WTC11 (cell line): ENCODE results near the gene LARP1B. TPM values are rescaled to one million over a fixed set of nuclear protein-coding genes. Genes with fewer than 3 reads are reported as not detected.

Source experiments
- ATAC-seq: fragments of 200-7000 bp; cut with Tn5 transposase; 2 replicates; pipeline ENCODE4 v1.10.0; 2021; ENCODE audit warnings: mild to moderate bottlenecking, moderate library complexity
- CTCF ChIA-PET: fragments of 300-600 bp; sonication (Branson Sonifier 250); formaldehyde crosslinking; loops from one replicate; lab custom pipeline; 2021; ENCODE audit warnings: antibody characterized with exemption; lab: Charles Lee
- POLR2A ChIA-PET: fragments of 350-600 bp; sonication (Branson Sonifier 250); formaldehyde crosslinking; loops from one replicate; lab custom pipeline; 2021; ENCODE audit warnings: antibody characterized with exemption; lab: Charles Lee
- DNase-seq: peaks from one replicate; pipeline ENCODE4 v3.0.0; 2021; ENCODE audit warnings: low spot score
- H3K27ac Mint-ChIP-seq: 2 replicates; pipeline ENCODE4 v1.8.0; 2021; ENCODE audit warnings: mixed read lengths
- H3K27me3 Mint-ChIP-seq: 2 replicates; pipeline ENCODE4 v1.8.0; 2021; ENCODE audit warnings: low read depth, mild to moderate bottlenecking, moderate library complexity, mixed read lengths
- H3K36me3 Mint-ChIP-seq: 2 replicates; pipeline ENCODE4 v1.8.0; 2021; ENCODE audit warnings: mixed read lengths
- H3K4me1 Mint-ChIP-seq: 2 replicates; pipeline ENCODE4 v1.8.0; 2022; ENCODE audit warnings: mixed read lengths
- H3K4me3 Mint-ChIP-seq: 2 replicates; pipeline ENCODE4 v1.8.0; 2021; ENCODE audit warnings: mild to moderate bottlenecking, moderate library complexity, mixed read lengths
- H3K9me3 Mint-ChIP-seq: 2 replicates; pipeline ENCODE4 v1.8.0; 2021; ENCODE audit warnings: mixed read lengths
- CBFB ChIP-seq: sonication (generic); formaldehyde crosslinking; IDR thresholded peaks from 2 replicates; pipeline ENCODE4 v1.8.1; 2022; ENCODE audit warnings: mild to moderate bottlenecking, low read depth, missing genetic modification reagents
- FOXJ3 ChIP-seq: sonication (generic); formaldehyde crosslinking; IDR thresholded peaks from 2 replicates; pipeline ENCODE4 v1.9.0; 2021; ENCODE audit warnings: missing genetic modification reagents, mild to moderate bottlenecking, borderline replicate concordance
- GRHL2 ChIP-seq: fragments of 250-450 bp; sonication (Bioruptor Pico); IDR thresholded peaks from 2 replicates; pipeline ENCODE4 v1.8.0; 2022; ENCODE audit warnings: mild to moderate bottlenecking, moderate library complexity; ENCODE audit not compliant: insufficient replicate concordance, severe bottlenecking
- JUN ChIP-seq: sonication (generic); formaldehyde crosslinking; IDR thresholded peaks from 2 replicates; pipeline ENCODE4 v1.8.0; 2023; ENCODE audit warnings: mild to moderate bottlenecking, missing genetic modification reagents
- MXD4 ChIP-seq: fragments of 250-450 bp; sonication (Bioruptor Pico); IDR thresholded peaks from 2 replicates; pipeline ENCODE4 v1.8.0; 2021; ENCODE audit warnings: mild to moderate bottlenecking, moderate library complexity, borderline replicate concordance
- RORB ChIP-seq: fragments of 250-450 bp; sonication (Bioruptor Pico); IDR thresholded peaks from 2 replicates; pipeline ENCODE4 v1.9.0; 2021; ENCODE audit warnings: mild to moderate bottlenecking
- SMAD4 ChIP-seq: sonication (generic); formaldehyde crosslinking; IDR thresholded peaks from 2 replicates; pipeline ENCODE4 v1.8.0; 2022; ENCODE audit warnings: mild to moderate bottlenecking, missing genetic modification reagents
- TEAD1 ChIP-seq: sonication (generic); formaldehyde crosslinking; IDR thresholded peaks from 2 replicates; pipeline ENCODE4 v1.8.0; 2022; ENCODE audit warnings: mild to moderate bottlenecking, missing genetic modification reagents
- TEAD4 ChIP-seq: sonication (generic); formaldehyde crosslinking; IDR thresholded peaks from 2 replicates; pipeline ENCODE4 v1.8.0; 2022; ENCODE audit warnings: mild to moderate bottlenecking, missing genetic modification reagents
- ZNF138 ChIP-seq: sonication (generic); formaldehyde crosslinking; conservative IDR thresholded peaks from 2 replicates; pipeline ENCODE4 v1.8.1; 2022; ENCODE audit warnings: mild to moderate bottlenecking, moderate library complexity, missing genetic modification reagents
- ZNF219 ChIP-seq: sonication (generic); formaldehyde crosslinking; IDR thresholded peaks from 2 replicates; pipeline ENCODE4 v1.8.0; 2023; ENCODE audit warnings: missing genetic modification reagents, mild to moderate bottlenecking, borderline replicate concordance
- ZNF232 ChIP-seq: sonication (generic); formaldehyde crosslinking; IDR thresholded peaks from 2 replicates; pipeline ENCODE4 v1.8.0; 2022; ENCODE audit warnings: mild to moderate bottlenecking, missing genetic modification reagents
- ZNF671 ChIP-seq: fragments of 250-450 bp; sonication (Bioruptor Pico); IDR thresholded peaks from 2 replicates; pipeline ENCODE4 v1.8.0; 2021; ENCODE audit warnings: mild to moderate bottlenecking
- total RNA-seq: library from RNA; stranded (reverse); gene quantifications from 3 replicates; pipeline ENCODE4 v1.2.3, GENCODE V29; 2021
- TF ChIP-seq, protein P1 (sequence below): sonication (generic); formaldehyde crosslinking; IDR thresholded peaks from 2 replicates; pipeline ENCODE4 v1.8.1; 2023; ENCODE audit warnings: mild to moderate bottlenecking, moderate library complexity, missing genetic modification reagents
- TF ChIP-seq, protein P2 (sequence below): sonication (generic); formaldehyde crosslinking; IDR thresholded peaks from 2 replicates; pipeline ENCODE4 v1.8.1; 2022; ENCODE audit warnings: low read depth, mild to moderate bottlenecking, moderate library complexity, missing genetic modification reagents, borderline replicate concordance
- TF ChIP-seq, protein P3 (sequence below): sonication (generic); formaldehyde crosslinking; IDR thresholded peaks from 2 replicates; pipeline ENCODE4 v1.8.1; 2023; ENCODE audit warnings: mild to moderate bottlenecking, missing genetic modification reagents, borderline replicate concordance
- TF ChIP-seq, protein P4 (sequence below): fragments of 250-450 bp; sonication (Bioruptor Pico); IDR thresholded peaks from 2 replicates; pipeline ENCODE4 v1.9.0; 2021; ENCODE audit warnings: moderate library complexity, mild to moderate bottlenecking, inconsistent platforms, borderline replicate concordance
- TF ChIP-seq, protein P5 (sequence below): sonication (generic); formaldehyde crosslinking; conservative IDR thresholded peaks from 2 replicates; pipeline ENCODE4 v1.8.1; 2023; ENCODE audit warnings: mild to moderate bottlenecking, low read depth, missing genetic modification reagents, moderate library complexity
- TF ChIP-seq, protein P6 (sequence below): sonication (generic); formaldehyde crosslinking; conservative IDR thresholded peaks from 2 replicates; pipeline ENCODE4 v1.8.1; 2022; ENCODE audit warnings: mild to moderate bottlenecking, missing genetic modification reagents
- TF ChIP-seq, protein P7 (sequence below): fragments of 250-450 bp; sonication (Bioruptor Pico); IDR thresholded peaks from 2 replicates; pipeline ENCODE4 v1.9.0; 2021; ENCODE audit warnings: mild to moderate bottlenecking

LARP1B gene
- total RNA-seq, 1 experiment from 2014 or later, result 35.6 TPM

DNA sequence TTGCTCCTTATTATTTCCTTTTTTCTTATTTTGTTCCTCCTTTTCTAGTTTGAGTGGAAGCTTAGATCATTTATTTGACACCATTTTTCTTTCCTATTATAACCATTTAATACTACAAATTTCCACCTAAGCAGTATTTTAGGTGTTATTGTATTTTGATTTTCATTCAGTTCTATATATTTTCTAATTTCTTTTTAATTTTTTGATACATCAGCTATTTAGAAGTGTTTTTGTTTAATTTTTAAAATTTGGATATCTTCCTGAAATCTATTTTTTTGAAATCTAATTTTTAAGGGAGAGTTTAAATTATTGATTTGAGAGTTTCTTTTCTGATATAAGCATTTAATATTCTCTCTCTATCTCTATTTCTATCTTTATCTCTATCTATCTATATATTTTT lies 108.1 kb downstream of the LARP1B start:
- no peak for DNase-seq
- Mint-ChIP-seq H3K4me1 (peaks cover 3% of the 10 kb centered on the region), H3K9me3 (no peaks in the 10 kb centered on the region), H3K36me3 (no peaks in the 10 kb centered on the region), H3K27ac (no peak overlapping the region), H3K4me3 (no peak overlapping the region), H3K27me3 (no peaks in the 10 kb centered on the region)
- ATAC-seq, result no peak
- CTCF ChIA-PET, result no interaction called here
- POLR2A ChIA-PET, result no interaction called here
- TF ChIP-seq TEAD1 (CRISPR knock-in tag) (no peak), MXD4 (CRISPR knock-in tag) (no peak), CBFB (CRISPR knock-in tag) (no peak), GRHL2 (CRISPR knock-in tag) (no peak)
- TF ChIP-seq, protein P1, sequence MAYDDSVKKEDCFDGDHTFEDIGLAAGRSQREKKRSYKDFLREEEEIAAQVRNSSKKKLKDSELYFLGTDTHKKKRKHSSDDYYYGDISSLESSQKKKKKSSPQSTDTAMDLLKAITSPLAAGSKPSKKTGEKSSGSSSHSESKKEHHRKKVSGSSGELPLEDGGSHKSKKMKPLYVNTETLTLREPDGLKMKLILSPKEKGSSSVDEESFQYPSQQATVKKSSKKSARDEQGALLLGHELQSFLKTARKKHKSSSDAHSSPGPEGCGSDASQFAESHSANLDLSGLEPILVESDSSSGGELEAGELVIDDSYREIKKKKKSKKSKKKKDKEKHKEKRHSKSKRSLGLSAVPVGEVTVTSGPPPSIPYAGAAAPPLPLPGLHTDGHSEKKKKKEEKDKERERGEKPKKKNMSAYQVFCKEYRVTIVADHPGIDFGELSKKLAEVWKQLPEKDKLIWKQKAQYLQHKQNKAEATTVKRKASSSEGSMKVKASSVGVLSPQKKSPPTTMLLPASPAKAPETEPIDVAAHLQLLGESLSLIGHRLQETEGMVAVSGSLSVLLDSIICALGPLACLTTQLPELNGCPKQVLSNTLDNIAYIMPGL (CRISPR knock-in tag), result no peak
- TF ChIP-seq, protein P2, sequence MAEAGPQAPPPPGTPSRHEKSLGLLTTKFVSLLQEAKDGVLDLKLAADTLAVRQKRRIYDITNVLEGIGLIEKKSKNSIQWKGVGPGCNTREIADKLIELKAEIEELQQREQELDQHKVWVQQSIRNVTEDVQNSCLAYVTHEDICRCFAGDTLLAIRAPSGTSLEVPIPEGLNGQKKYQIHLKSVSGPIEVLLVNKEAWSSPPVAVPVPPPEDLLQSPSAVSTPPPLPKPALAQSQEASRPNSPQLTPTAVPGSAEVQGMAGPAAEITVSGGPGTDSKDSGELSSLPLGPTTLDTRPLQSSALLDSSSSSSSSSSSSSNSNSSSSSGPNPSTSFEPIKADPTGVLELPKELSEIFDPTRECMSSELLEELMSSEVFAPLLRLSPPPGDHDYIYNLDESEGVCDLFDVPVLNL, result no peak

DNA sequence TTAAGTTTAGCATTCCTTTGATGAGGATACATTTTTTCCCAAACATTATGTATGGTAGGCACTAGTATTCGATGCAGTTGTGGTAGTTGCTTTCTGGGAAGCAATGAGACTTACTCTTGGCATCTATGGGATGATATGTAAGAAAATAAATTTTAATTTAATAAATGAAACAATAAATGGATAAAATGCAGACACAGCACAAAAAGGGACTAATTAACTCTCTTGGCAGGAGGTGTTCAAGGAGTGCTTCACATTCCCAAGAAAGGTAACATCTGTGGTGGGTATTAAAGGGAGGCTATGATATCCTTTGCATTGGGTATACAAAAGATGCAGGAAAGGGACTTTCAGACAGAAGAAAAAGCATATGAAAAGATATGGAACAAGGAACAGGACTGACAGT lies 115.5 kb downstream of the LARP1B start:
- no peak overlapping the region for H3K27ac Mint-ChIP-seq
- DNase-seq (no peak), ATAC-seq (no peak)

DNA sequence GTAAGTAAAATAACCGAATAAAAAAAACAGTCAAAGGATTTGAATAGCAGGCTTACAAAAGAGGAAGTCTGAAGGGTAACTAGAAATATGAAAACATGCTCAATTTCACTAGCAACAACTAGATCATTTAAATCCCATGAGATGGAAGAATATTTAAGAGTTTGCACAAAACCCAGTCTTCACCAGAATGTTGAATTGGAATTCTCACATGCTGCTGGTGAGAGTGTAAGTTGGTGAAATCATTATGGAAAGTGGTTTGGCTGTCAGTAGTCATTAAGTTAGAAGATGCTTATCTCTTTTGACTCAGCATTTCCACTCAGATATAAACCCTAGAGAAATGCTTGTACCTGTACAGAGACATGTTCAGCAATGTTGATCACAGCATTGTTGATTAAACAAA lies 116.4 kb downstream of the LARP1B start:
- DNase-seq (no peak), ATAC-seq (no peak)
- Mint-ChIP-seq H3K27me3 (no peaks in the 10 kb centered on the region), H3K4me3 (no peak overlapping the region), H3K27ac (no peak overlapping the region), H3K4me1 (no peaks in the 10 kb centered on the region), H3K36me3 (peaks cover 6% of the 10 kb centered on the region), H3K9me3 (no peaks in the 10 kb centered on the region)
- ChIA-PET CTCF (interaction anchor here (0.7 kb wide), 1 partner anchor 63 kb away, joined by 3 read pairs; no protein-coding TSS in a partner anchor), POLR2A (no interaction called here)
- TF ChIP-seq RORB (CRISPR knock-in tag) (no peak), TEAD4 (no peak), ZNF219 (CRISPR knock-in tag) (no peak), ZNF232 (CRISPR knock-in tag) (no peak), JUN (CRISPR knock-in tag) (no peak), FOXJ3 (CRISPR knock-in tag) (no peak)
- TF ChIP-seq, protein P3, sequence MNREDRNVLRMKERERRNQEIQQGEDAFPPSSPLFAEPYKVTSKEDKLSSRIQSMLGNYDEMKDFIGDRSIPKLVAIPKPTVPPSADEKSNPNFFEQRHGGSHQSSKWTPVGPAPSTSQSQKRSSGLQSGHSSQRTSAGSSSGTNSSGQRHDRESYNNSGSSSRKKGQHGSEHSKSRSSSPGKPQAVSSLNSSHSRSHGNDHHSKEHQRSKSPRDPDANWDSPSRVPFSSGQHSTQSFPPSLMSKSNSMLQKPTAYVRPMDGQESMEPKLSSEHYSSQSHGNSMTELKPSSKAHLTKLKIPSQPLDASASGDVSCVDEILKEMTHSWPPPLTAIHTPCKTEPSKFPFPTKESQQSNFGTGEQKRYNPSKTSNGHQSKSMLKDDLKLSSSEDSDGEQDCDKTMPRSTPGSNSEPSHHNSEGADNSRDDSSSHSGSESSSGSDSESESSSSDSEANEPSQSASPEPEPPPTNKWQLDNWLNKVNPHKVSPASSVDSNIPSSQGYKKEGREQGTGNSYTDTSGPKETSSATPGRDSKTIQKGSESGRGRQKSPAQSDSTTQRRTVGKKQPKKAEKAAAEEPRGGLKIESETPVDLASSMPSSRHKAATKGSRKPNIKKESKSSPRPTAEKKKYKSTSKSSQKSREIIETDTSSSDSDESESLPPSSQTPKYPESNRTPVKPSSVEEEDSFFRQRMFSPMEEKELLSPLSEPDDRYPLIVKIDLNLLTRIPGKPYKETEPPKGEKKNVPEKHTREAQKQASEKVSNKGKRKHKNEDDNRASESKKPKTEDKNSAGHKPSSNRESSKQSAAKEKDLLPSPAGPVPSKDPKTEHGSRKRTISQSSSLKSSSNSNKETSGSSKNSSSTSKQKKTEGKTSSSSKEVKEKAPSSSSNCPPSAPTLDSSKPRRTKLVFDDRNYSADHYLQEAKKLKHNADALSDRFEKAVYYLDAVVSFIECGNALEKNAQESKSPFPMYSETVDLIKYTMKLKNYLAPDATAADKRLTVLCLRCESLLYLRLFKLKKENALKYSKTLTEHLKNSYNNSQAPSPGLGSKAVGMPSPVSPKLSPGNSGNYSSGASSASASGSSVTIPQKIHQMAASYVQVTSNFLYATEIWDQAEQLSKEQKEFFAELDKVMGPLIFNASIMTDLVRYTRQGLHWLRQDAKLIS, result no peak
- TF ChIP-seq, protein P2, result no peak

More for the DNA sequence above, 115.5 kb downstream of the LARP1B start:
- POLR2A ChIA-PET, result no interaction called here
- CTCF ChIA-PET, result no interaction called here
- H3K4me3 Mint-ChIP-seq, result no peak overlapping the region
- TF ChIP-seq ZNF138 (CRISPR knock-in tag), result no peak
- TF ChIP-seq, protein P4, sequence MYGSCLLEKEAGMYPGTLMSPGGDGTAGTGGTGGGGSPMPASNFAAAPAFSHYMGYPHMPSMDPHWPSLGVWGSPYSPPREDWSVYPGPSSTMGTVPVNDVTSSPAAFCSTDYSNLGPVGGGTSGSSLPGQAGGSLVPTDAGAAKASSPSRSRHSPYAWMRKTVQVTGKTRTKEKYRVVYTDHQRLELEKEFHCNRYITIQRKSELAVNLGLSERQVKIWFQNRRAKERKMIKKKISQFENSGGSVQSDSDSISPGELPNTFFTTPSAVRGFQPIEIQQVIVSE (CRISPR knock-in tag), result no peak
- TF ChIP-seq, protein P5, sequence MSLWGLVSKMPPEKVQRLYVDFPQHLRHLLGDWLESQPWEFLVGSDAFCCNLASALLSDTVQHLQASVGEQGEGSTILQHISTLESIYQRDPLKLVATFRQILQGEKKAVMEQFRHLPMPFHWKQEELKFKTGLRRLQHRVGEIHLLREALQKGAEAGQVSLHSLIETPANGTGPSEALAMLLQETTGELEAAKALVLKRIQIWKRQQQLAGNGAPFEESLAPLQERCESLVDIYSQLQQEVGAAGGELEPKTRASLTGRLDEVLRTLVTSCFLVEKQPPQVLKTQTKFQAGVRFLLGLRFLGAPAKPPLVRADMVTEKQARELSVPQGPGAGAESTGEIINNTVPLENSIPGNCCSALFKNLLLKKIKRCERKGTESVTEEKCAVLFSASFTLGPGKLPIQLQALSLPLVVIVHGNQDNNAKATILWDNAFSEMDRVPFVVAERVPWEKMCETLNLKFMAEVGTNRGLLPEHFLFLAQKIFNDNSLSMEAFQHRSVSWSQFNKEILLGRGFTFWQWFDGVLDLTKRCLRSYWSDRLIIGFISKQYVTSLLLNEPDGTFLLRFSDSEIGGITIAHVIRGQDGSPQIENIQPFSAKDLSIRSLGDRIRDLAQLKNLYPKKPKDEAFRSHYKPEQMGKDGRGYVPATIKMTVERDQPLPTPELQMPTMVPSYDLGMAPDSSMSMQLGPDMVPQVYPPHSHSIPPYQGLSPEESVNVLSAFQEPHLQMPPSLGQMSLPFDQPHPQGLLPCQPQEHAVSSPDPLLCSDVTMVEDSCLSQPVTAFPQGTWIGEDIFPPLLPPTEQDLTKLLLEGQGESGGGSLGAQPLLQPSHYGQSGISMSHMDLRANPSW (CRISPR knock-in tag), result no peak
- TF ChIP-seq, protein P6, sequence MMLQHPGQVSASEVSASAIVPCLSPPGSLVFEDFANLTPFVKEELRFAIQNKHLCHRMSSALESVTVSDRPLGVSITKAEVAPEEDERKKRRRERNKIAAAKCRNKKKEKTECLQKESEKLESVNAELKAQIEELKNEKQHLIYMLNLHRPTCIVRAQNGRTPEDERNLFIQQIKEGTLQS (CRISPR knock-in tag), result no peak
- no peak for TF ChIP-seq SMAD4 (CRISPR knock-in tag)
- no peak for TF ChIP-seq ZNF671 (CRISPR knock-in tag)
- TF ChIP-seq, protein P7, sequence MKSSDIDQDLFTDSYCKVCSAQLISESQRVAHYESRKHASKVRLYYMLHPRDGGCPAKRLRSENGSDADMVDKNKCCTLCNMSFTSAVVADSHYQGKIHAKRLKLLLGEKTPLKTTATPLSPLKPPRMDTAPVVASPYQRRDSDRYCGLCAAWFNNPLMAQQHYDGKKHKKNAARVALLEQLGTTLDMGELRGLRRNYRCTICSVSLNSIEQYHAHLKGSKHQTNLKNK (CRISPR knock-in tag), result no peak
- no peak for TF ChIP-seq RORB (CRISPR knock-in tag)
- TF ChIP-seq, all 79 proteins: peak for 0
- Mint-ChIP-seq H3K27me3 (no peaks in the 10 kb centered on the region), H3K9me3 (no peaks in the 10 kb centered on the region), H3K4me1 (no peaks in the 10 kb centered on the region), H3K36me3 (peaks cover 6% of the 10 kb centered on the region)
